ENCODE data around the gene PTPRK.

The PTPRK gene

DNA sequence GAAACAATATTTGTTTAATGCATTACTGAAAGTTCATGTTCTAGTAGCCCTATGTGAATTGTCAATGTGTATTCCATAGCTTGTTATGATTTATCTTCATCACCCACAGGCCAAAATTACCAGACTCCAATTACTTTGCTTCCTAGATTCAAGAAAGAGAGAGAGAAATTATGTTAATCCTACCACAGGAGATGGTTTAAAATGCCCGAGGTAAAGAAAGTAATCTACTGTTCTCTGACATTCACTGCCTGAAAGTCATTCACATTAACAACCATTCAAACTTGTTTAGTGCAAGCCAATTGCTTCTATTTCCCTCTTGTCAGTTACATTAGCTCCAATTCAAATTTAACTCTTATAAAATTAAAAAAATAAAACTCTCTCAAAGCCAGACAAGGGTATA lies 359.1 kb downstream of the PTPRK start:
- TF ChIP-seq, protein P1, sequence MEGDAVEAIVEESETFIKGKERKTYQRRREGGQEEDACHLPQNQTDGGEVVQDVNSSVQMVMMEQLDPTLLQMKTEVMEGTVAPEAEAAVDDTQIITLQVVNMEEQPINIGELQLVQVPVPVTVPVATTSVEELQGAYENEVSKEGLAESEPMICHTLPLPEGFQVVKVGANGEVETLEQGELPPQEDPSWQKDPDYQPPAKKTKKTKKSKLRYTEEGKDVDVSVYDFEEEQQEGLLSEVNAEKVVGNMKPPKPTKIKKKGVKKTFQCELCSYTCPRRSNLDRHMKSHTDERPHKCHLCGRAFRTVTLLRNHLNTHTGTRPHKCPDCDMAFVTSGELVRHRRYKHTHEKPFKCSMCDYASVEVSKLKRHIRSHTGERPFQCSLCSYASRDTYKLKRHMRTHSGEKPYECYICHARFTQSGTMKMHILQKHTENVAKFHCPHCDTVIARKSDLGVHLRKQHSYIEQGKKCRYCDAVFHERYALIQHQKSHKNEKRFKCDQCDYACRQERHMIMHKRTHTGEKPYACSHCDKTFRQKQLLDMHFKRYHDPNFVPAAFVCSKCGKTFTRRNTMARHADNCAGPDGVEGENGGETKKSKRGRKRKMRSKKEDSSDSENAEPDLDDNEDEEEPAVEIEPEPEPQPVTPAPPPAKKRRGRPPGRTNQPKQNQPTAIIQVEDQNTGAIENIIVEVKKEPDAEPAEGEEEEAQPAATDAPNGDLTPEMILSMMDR (conservative IDR thresholded peaks at IDR 0.05; ENCODE audit: low read length) = no peak
- no peak for DNase-seq (ENCODE audit: low read depth)
- no peak overlapping the region for H3K4me3 ChIP-seq (ENCODE audit: low read length)

DNA sequence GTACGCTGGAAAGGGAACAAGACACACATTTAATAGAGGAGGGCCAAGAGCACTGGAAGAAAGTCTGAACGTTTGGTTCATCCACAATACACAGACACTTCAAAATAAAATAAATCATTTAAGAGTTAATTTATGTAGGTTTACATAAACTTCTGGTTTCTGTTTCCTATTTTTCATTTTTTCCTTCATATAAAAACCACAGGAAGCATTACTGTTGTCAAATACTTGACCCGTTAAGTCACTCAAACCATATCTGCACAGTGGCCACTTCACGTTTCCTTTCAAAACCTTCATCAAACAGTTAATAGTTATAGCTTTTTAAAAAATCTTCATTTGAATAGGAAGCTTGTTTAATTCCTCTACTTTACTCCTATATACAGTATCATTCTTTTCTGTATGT lies 361.9 kb downstream of the PTPRK start:
- TF ChIP-seq, protein P1 (conservative IDR thresholded peaks at IDR 0.05; ENCODE audit: low read length) = no peak
- no peak overlapping the region for H3K4me3 ChIP-seq (ENCODE audit: low read length)
- no peak for DNase-seq (ENCODE audit: low read depth)

DNA sequence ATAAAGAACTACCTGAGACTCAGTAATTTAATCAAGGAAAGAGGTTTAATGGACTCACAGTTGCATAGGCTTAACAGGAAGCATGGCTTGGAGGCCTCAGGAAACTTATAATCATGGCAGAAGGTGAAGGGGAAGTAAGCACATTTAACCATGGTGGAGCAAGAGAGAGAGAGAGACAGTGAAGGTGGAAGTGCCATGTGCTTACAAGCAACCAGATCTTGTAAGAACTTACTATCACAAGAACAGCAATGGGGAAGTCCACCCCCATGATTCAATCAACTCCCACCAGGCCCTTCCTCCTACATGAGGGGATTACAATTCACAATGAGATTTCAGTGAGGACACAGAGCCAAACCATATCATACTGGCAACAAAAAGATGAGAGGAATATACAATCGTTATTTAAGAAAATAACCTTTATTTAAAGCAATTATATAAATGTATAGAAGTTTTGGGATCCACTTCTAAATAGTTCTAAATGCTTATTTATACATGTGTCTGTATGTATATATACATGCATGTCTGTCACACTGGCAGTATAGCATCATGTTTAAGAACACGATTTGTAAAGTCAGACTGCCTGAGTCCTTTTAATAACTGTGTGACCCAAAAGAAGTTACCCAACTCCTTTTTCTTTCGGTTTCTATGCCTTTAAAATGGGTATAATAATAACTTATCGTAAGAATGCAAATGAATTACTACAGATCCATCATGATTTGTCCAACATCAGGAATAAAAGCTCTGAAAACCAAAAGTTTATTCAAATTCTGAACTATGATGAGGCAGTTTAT lies 363.9 kb downstream of the PTPRK start:
- H3K4me3 ChIP-seq (ENCODE audit: low read length) = no peak overlapping the region
- TF ChIP-seq, protein P1 (conservative IDR thresholded peaks at IDR 0.05; ENCODE audit: low read length) = no peak
- no peak for DNase-seq (ENCODE audit: low read depth)

DNA sequence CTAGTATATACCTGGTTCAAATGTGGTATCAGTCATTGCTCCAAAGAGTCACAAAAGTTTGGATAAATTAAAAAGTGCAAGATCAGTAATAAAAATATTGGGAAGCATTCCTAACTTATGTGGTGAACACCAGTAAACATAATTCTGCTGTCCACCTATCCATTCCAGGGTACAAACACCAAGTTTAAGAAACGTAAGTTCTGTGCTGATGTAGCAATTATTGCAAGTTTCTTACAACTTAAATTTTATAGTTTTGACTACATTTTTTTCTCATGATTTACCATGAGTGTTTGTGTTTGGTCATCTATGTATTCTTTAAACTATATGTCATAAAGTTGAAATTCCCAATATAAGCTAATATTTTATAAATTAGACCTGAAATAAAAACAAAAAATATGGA lies 364.6 kb downstream of the PTPRK start:
- no peak overlapping the region for H3K4me3 ChIP-seq (ENCODE audit: low read length)
- TF ChIP-seq, protein P1 (conservative IDR thresholded peaks at IDR 0.05; ENCODE audit: low read length) = no peak
- DNase-seq (ENCODE audit: low read depth) = no peak

DNA sequence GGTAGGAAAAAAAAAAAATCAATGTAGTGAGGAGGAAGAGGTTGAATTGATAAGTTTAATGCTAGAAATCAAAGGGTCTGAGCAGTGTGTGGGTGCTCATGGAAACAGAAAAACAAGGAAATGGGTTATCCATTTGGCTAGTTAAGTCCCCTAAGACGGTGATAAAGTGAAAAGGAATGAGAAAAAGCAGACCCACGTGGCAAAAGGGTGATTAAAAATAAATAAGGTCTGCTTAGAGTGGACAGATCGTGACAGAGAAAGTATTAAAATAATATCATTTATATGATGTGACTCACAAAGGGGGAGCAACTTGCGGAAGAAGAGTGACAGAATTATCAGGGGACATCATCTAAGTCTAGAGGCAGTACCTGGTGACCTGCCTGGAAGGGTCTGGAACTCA lies 367.8 kb downstream of the PTPRK start:
- TF ChIP-seq, protein P1 (conservative IDR thresholded peaks at IDR 0.05; ENCODE audit: low read length) = no peak
- H3K4me3 ChIP-seq (ENCODE audit: low read length) = no peak overlapping the region
- DNase-seq (ENCODE audit: low read depth) = no peak

GRCh38 chr6:128150376-128150775 lies 370.0 kb downstream of the PTPRK start:
- H3K4me3 ChIP-seq (ENCODE audit: low read length) = no peak overlapping the region
- TF ChIP-seq, protein P1 (conservative IDR thresholded peaks at IDR 0.05; ENCODE audit: low read length) = no peak
- DNase-seq (ENCODE audit: low read depth) = no peak

DNA sequence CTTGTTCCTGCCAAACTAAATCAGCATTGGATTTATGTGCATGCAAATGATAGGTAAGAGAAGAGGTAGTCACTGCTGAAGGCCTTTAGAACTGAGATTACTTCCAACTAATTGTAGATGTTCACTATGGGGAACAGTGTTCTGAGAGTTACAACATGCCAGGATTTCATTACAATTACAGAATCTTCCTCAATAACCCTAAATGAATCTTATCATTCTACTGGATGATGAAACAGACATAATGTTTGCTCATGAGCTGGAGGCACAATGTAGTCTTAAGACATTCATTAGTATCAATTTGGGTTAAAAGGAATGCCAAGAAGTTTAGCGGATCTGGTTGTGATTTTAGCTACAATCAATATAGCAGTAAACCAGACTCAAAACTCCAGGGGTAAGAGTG lies 370.6 kb downstream of the PTPRK start:
- TF ChIP-seq, protein P1 (conservative IDR thresholded peaks at IDR 0.05; ENCODE audit: low read length) = no peak
- H3K4me3 ChIP-seq (ENCODE audit: low read length) = no peak overlapping the region
- peak; percentile 15 for DNase-seq (ENCODE audit: low read depth)

All from AG10803 (cell line).